Esophagus muscularis mucosa (tissue), 3 donors: ENCODE measurements around the gene ZCCHC9.

Experiments used
- POLR2A ChIP-seq: fragments of 450-650 bp; IDR thresholded peaks from one replicate; pipeline ENCODE4 v1.6.1; 2017; ENCODE audit warnings: antibody characterized with exemption, moderate library complexity, mild to moderate bottlenecking, low read depth
- POLR2AphosphoS5 ChIP-seq, 2 donors: sonication (generic); formaldehyde crosslinking; IDR thresholded peaks; one replicate each; pipeline ENCODE4 v1.6.1; 2017; ENCODE audit warnings: antibody characterized with exemption in 2 of 2
- TF ChIP-seq, protein P1 (sequence below), 3 experiments: fragments of 200-600 bp in 2 of 3; fragments of 450-650 bp in 1 of 3; sonication (generic) in 2 of 3; IDR thresholded peaks; one replicate each; pipeline ENCODE4 v1.5.1; 2017 to 2019; ENCODE audit warnings: antibody characterized with exemption in 3 of 3, mild to moderate bottlenecking in 2 of 3, moderate library complexity in 1 of 3

DNA sequence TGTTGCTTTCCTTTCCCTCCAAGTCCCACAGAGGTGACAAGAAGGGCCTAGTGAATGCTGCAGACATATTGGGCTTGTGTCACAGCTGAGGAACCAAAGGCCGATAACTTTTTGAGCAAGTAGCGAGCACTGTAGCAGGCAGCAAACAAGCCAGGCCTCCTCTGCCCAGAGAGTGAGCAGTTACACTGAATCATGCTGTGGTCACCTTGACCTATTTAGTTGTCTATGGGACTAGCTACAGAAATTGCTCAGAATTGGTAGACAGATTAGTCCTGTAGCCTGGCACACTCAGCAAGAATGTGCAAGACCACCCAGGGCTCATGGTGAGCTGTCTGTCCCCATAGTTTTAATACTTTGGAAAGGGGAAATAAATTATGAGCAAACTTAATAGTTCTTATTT, 25.2 kb downstream of the ZCCHC9 start:
- TF ChIP-seq, protein P1, sequence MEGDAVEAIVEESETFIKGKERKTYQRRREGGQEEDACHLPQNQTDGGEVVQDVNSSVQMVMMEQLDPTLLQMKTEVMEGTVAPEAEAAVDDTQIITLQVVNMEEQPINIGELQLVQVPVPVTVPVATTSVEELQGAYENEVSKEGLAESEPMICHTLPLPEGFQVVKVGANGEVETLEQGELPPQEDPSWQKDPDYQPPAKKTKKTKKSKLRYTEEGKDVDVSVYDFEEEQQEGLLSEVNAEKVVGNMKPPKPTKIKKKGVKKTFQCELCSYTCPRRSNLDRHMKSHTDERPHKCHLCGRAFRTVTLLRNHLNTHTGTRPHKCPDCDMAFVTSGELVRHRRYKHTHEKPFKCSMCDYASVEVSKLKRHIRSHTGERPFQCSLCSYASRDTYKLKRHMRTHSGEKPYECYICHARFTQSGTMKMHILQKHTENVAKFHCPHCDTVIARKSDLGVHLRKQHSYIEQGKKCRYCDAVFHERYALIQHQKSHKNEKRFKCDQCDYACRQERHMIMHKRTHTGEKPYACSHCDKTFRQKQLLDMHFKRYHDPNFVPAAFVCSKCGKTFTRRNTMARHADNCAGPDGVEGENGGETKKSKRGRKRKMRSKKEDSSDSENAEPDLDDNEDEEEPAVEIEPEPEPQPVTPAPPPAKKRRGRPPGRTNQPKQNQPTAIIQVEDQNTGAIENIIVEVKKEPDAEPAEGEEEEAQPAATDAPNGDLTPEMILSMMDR (IDR thresholded peaks at IDR 0.05) = no peak
- TF ChIP-seq POLR2A (no peak), POLR2AphosphoS5 (IDR thresholded peaks at IDR 0.05) (no peak)
